Liver (tissue), 3 donors: ENCODE data around the gene SOCS3.

Experiments
- EGR1 ChIP-seq, 2 donors: IDR thresholded peaks; 2 replicates each; pipeline ENCODE4 v1.6.1; 2016 to 2018; ENCODE audit warnings: antibody characterized with exemption in 2 of 2, low read depth in 2 of 2
- FOXA1 ChIP-seq: IDR thresholded peaks from 2 replicates; pipeline ENCODE4 v1.6.1; 2016; ENCODE audit warnings: antibody characterized with exemption
- HNF4A ChIP-seq, 2 donors: conservative IDR thresholded peaks; 2 replicates each; pipeline ENCODE4 v1.6.1; 2016; ENCODE audit warnings: antibody characterized with exemption in 2 of 2, mild to moderate bottlenecking in 2 of 2
- JUND ChIP-seq, 2 donors: IDR thresholded peaks; 2 replicates each; pipeline ENCODE4 v1.6.1; 2016; ENCODE audit warnings: antibody characterized with exemption in 2 of 2
- SP1 ChIP-seq: IDR thresholded peaks from 2 replicates; pipeline ENCODE4 v1.6.1; 2018; ENCODE audit warnings: antibody characterized with exemption, mild to moderate bottlenecking
- TAF1 ChIP-seq: conservative IDR thresholded peaks from 2 replicates; pipeline ENCODE4 v1.6.1; 2016; ENCODE audit warnings: antibody characterized with exemption, mild to moderate bottlenecking
- TF ChIP-seq, protein P1 (sequence below): fragments of 150-350 bp; IDR thresholded peaks from 2 replicates; pipeline ENCODE4 v1.5.1; 2017; ENCODE audit warnings: improper control_type of control experiment, low read depth, low read length; ENCODE audit not compliant: missing input control
- TF ChIP-seq, protein P2 (sequence below): IDR thresholded peaks from 2 replicates; pipeline ENCODE4 v1.6.1; 2016; ENCODE audit warnings: antibody characterized with exemption
- TF ChIP-seq, protein P3 (sequence below): IDR thresholded peaks from 2 replicates; pipeline ENCODE4 v1.6.1; 2016; ENCODE audit warnings: antibody characterized with exemption
- TF ChIP-seq, protein P4 (sequence below): IDR thresholded peaks from 2 replicates; pipeline ENCODE4 v1.6.1; 2016; ENCODE audit warnings: antibody characterized with exemption
- donor health status: healthy.
- donor health status: healthy.

DNA sequence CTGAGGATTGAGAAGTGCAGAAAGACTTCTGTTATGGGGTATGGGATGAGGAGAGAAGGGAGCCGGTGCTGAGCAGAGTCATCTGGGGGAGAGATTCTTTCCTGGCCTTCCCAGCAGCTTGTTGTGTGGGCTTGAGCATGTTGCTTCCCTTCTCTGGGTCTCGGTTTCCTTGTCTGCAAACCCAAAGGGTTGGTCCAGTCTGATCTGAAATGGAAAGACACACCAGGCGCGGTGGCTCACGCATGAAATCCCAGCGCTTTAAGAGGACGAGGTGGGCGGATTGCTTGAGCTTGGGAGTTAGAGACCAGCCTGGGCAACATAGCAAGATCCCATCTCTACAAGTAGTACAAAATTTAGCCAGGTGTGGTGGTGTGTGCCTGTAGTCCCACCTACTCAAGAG, 6.0 kb downstream of the SOCS3 start:
- TF ChIP-seq, protein P1, sequence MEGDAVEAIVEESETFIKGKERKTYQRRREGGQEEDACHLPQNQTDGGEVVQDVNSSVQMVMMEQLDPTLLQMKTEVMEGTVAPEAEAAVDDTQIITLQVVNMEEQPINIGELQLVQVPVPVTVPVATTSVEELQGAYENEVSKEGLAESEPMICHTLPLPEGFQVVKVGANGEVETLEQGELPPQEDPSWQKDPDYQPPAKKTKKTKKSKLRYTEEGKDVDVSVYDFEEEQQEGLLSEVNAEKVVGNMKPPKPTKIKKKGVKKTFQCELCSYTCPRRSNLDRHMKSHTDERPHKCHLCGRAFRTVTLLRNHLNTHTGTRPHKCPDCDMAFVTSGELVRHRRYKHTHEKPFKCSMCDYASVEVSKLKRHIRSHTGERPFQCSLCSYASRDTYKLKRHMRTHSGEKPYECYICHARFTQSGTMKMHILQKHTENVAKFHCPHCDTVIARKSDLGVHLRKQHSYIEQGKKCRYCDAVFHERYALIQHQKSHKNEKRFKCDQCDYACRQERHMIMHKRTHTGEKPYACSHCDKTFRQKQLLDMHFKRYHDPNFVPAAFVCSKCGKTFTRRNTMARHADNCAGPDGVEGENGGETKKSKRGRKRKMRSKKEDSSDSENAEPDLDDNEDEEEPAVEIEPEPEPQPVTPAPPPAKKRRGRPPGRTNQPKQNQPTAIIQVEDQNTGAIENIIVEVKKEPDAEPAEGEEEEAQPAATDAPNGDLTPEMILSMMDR, result no peak
- TF ChIP-seq, protein P2, sequence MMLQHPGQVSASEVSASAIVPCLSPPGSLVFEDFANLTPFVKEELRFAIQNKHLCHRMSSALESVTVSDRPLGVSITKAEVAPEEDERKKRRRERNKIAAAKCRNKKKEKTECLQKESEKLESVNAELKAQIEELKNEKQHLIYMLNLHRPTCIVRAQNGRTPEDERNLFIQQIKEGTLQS, result no peak
- TF ChIP-seq TAF1 (no peak), JUND (IDR thresholded peaks at IDR 0.05) (no peak), FOXA1 (no peak), HNF4A (conservative IDR thresholded peaks at IDR 0.05) (no peak), EGR1 (IDR thresholded peaks at IDR 0.05; ENCODE audit: low read depth in 2 of 2) (no peak), SP1 (no peak)
- TF ChIP-seq, protein P3, sequence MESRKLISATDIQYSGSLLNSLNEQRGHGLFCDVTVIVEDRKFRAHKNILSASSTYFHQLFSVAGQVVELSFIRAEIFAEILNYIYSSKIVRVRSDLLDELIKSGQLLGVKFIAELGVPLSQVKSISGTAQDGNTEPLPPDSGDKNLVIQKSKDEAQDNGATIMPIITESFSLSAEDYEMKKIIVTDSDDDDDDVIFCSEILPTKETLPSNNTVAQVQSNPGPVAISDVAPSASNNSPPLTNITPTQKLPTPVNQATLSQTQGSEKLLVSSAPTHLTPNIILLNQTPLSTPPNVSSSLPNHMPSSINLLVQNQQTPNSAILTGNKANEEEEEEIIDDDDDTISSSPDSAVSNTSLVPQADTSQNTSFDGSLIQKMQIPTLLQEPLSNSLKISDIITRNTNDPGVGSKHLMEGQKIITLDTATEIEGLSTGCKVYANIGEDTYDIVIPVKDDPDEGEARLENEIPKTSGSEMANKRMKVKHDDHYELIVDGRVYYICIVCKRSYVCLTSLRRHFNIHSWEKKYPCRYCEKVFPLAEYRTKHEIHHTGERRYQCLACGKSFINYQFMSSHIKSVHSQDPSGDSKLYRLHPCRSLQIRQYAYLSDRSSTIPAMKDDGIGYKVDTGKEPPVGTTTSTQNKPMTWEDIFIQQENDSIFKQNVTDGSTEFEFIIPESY, result no peak
- TF ChIP-seq, protein P4, sequence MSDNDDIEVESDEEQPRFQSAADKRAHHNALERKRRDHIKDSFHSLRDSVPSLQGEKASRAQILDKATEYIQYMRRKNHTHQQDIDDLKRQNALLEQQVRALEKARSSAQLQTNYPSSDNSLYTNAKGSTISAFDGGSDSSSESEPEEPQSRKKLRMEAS, result no peak
